ENCODE data around the gene TRHDE.

Gene TRHDE

DNA sequence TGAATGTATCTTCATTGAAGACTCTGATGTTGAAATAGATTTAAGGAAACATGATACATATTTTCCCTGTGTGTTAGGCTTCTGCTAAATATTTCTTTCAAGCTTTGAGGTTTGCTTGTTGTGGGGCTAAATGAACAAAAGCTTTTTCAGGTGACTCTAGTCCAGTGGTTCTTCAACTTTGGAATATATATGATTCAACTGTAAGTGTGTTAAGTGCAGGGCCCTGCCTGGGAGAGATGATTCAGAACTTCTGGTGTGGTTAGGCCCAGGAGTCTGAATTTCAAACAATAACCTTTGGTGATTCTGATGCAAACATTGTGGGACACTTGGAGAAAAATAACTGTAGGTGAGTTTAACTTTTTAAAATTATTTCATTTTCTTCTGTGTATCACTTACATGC is 93.0 kb downstream of the TRHDE start:
- TF ChIP-seq ZNF174 (tag by site-specific recombination; IDR thresholded peaks at IDR 0.05) (no peak), ZNF221 (tag by site-specific recombination; IDR thresholded peaks at IDR 0.05; ENCODE audit: borderline replicate concordance) (no peak), ZNF48 (tag by site-specific recombination; IDR thresholded peaks at IDR 0.05) (no peak), ZNF555 (tag by site-specific recombination; conservative IDR thresholded peaks at IDR 0.05) (no peak), ZNF501 (tag by site-specific recombination; IDR thresholded peaks at IDR 0.05) (no peak), TCF7L2 (IDR thresholded peaks at IDR 0.05; ENCODE audit: borderline replicate concordance, low read depth, low read length) (no peak), ZNF785 (tag by site-specific recombination; IDR thresholded peaks at IDR 0.05) (no peak), MYNN (tag by site-specific recombination; IDR thresholded peaks at IDR 0.05; ENCODE audit: borderline replicate concordance) (no peak), ZNF629 (tag by site-specific recombination; IDR thresholded peaks at IDR 0.05) (no peak), ZIC2 (tag by site-specific recombination; IDR thresholded peaks at IDR 0.05) (no peak)
- TF ChIP-seq, protein P1, sequence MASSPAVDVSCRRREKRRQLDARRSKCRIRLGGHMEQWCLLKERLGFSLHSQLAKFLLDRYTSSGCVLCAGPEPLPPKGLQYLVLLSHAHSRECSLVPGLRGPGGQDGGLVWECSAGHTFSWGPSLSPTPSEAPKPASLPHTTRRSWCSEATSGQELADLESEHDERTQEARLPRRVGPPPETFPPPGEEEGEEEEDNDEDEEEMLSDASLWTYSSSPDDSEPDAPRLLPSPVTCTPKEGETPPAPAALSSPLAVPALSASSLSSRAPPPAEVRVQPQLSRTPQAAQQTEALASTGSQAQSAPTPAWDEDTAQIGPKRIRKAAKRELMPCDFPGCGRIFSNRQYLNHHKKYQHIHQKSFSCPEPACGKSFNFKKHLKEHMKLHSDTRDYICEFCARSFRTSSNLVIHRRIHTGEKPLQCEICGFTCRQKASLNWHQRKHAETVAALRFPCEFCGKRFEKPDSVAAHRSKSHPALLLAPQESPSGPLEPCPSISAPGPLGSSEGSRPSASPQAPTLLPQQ (tag by site-specific recombination; IDR thresholded peaks at IDR 0.05): no peak
- no peak overlapping the region for H3K4me3 ChIP-seq (ENCODE audit: low read depth, low read length)
- ChIA-PET POLR2A (no interaction called here), CTCF (no interaction called here)
- H3K36me3 ChIP-seq (ENCODE audit: control insufficient read depth in 2 of 2, insufficient read depth in 1 of 2, low read length in 2 of 2): no peaks in the 10 kb centered on the region
- H3K27ac ChIP-seq (ENCODE audit: extremely low read depth, low read depth, low read length): no peak overlapping the region
- H3K9me3 ChIP-seq (ENCODE audit: control insufficient read depth, insufficient read depth, low read depth, low read length): no peaks in the 10 kb centered on the region
- H3K4me1 ChIP-seq (ENCODE audit: control insufficient read depth, insufficient read depth, low read length): no peaks in the 10 kb centered on the region

- CTCF ChIA-PET: interaction anchor here (0.5 kb wide), 1 partner anchor 1517 kb away, joined by 3 read pairs; no protein-coding TSS in a partner anchor
- Histone ChIP-seq H3K4me1 (ENCODE audit: control insufficient read depth, insufficient read depth, low read length) (no peaks in the 10 kb centered on the region), H3K9me3 (ENCODE audit: control insufficient read depth, insufficient read depth, low read depth, low read length) (no peaks in the 10 kb centered on the region), H3K27ac (ENCODE audit: extremely low read depth, low read depth, low read length) (no peak overlapping the region), H3K36me3 (ENCODE audit: control insufficient read depth in 2 of 2, insufficient read depth in 1 of 2, low read length in 2 of 2) (no peaks in the 10 kb centered on the region), H3K4me3 (ENCODE audit: low read depth, low read length) (no peak overlapping the region)
- POLR2A ChIA-PET: no interaction called here
- TF ChIP-seq ZNF133 (tag by site-specific recombination; IDR thresholded peaks at IDR 0.05) (no peak), ZNF274 (IDR thresholded peaks at IDR 0.05; ENCODE audit: low read length) (no peak), ZNF274 (tag by site-specific recombination; IDR thresholded peaks at IDR 0.05; ENCODE audit: borderline replicate concordance) (no peak), GLIS1 (tag by site-specific recombination; IDR thresholded peaks at IDR 0.05) (no peak), ZNF37A (tag by site-specific recombination; IDR thresholded peaks at IDR 0.05) (no peak), BCL6B (tag by site-specific recombination; IDR thresholded peaks at IDR 0.05) (no peak), OVOL3 (tag by site-specific recombination; IDR thresholded peaks at IDR 0.05) (no peak), ZNF596 (tag by site-specific recombination; IDR thresholded peaks at IDR 0.05) (no peak), ZNF768 (tag by site-specific recombination; IDR thresholded peaks at IDR 0.05) (no peak), ZNF174 (tag by site-specific recombination; IDR thresholded peaks at IDR 0.05) (no peak)
- TF ChIP-seq, protein P2, sequence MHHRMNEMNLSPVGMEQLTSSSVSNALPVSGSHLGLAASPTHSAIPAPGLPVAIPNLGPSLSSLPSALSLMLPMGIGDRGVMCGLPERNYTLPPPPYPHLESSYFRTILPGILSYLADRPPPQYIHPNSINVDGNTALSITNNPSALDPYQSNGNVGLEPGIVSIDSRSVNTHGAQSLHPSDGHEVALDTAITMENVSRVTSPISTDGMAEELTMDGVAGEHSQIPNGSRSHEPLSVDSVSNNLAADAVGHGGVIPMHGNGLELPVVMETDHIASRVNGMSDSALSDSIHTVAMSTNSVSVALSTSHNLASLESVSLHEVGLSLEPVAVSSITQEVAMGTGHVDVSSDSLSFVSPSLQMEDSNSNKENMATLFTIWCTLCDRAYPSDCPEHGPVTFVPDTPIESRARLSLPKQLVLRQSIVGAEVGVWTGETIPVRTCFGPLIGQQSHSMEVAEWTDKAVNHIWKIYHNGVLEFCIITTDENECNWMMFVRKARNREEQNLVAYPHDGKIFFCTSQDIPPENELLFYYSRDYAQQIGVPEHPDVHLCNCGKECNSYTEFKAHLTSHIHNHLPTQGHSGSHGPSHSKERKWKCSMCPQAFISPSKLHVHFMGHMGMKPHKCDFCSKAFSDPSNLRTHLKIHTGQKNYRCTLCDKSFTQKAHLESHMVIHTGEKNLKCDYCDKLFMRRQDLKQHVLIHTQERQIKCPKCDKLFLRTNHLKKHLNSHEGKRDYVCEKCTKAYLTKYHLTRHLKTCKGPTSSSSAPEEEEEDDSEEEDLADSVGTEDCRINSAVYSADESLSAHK (tag by site-specific recombination; IDR thresholded peaks at IDR 0.05): no peak
Measured at GRCh38 chr12:72366255-72366654, 94.1 kb downstream of the TRHDE start.
